PFSK-1 (cell line): ENCODE measurements around the gene SPR.
A peak's percentile ranks its signal among the peaks of the same experiment; 100 is the strongest.

Source experiments
- FOXP2 ChIP-seq: optimal IDR thresholded peaks from 2 replicates; pipeline ENCODE3; 2011; ENCODE audit warnings: borderline replicate concordance, control low read depth, inconsistent platforms; ENCODE audit not compliant: insufficient read depth; ENCODE audit errors: extremely low read length, extremely low read depth
- POLR2AphosphoS5 ChIP-seq: IDR thresholded peaks from 2 replicates; pipeline ENCODE4 v1.6.1; 2012; ENCODE audit warnings: low read depth, mild to moderate bottlenecking, control low read depth, low read length, moderate library complexity
- SIN3A ChIP-seq: IDR thresholded peaks from 2 replicates; pipeline ENCODE4 v1.6.1; 2012; ENCODE audit warnings: mild to moderate bottlenecking, low read length, moderate library complexity, borderline replicate concordance; ENCODE audit not compliant: insufficient read depth
- TAF1 ChIP-seq: IDR thresholded peaks from 2 replicates; pipeline ENCODE4 v1.6.1; 2012; ENCODE audit warnings: low read length, control low read depth, borderline replicate concordance; ENCODE audit not compliant: insufficient read depth
- TF ChIP-seq, protein P1 (sequence below), 2 experiments: IDR thresholded peaks; 2 replicates each; pipeline versions ENCODE4 v1.6.1 to v1.8.0; 2011 to 2012; ENCODE audit warnings: low read depth in 2 of 2, low read length in 2 of 2, control low read depth in 1 of 2, inconsistent platforms in 1 of 2, mild to moderate bottlenecking in 1 of 2, moderate library complexity in 1 of 2; ENCODE audit not compliant: insufficient read depth in 1 of 2

The SPR gene

DNA sequence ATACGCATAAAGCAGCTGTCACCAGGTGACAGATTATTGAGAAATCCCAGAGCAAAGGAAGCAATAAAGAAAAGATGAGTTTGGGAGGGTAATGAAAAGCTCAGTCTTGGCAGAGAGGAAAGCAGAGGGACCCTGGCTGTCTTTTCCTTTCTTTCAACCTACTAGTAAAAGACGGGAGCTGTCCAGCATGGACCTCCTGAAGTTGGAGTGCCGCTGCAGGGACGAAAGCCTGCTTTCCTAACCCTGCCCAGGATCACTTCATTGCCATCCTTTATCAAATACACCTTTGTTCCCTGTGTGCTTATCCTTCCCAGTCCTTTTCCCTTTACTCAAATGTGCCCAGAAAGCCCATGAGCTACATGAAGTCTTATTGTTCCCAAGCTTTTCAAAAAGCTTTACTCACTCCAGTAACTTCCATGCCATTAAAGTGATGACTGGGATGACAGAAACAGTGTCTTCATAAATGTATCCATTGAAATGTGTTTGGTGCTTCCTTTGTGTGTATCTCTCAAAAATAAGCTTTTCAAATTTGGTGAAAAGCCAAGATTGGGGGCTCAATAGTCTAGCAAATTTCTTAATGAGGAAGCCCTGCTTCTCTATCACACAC is 3.7 kb upstream of the SPR start:
- no peak for TF ChIP-seq TAF1
- TF ChIP-seq FOXP2: no peak
- TF ChIP-seq SIN3A: no peak
- TF ChIP-seq, protein P1, sequence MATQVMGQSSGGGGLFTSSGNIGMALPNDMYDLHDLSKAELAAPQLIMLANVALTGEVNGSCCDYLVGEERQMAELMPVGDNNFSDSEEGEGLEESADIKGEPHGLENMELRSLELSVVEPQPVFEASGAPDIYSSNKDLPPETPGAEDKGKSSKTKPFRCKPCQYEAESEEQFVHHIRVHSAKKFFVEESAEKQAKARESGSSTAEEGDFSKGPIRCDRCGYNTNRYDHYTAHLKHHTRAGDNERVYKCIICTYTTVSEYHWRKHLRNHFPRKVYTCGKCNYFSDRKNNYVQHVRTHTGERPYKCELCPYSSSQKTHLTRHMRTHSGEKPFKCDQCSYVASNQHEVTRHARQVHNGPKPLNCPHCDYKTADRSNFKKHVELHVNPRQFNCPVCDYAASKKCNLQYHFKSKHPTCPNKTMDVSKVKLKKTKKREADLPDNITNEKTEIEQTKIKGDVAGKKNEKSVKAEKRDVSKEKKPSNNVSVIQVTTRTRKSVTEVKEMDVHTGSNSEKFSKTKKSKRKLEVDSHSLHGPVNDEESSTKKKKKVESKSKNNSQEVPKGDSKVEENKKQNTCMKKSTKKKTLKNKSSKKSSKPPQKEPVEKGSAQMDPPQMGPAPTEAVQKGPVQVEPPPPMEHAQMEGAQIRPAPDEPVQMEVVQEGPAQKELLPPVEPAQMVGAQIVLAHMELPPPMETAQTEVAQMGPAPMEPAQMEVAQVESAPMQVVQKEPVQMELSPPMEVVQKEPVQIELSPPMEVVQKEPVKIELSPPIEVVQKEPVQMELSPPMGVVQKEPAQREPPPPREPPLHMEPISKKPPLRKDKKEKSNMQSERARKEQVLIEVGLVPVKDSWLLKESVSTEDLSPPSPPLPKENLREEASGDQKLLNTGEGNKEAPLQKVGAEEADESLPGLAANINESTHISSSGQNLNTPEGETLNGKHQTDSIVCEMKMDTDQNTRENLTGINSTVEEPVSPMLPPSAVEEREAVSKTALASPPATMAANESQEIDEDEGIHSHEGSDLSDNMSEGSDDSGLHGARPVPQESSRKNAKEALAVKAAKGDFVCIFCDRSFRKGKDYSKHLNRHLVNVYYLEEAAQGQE (IDR thresholded peaks at IDR 0.05; ENCODE audit: insufficient read depth in 1 of 2, low read depth in 2 of 2, low read length in 2 of 2): peak; percentile 95 to 99
- no peak for TF ChIP-seq POLR2AphosphoS5

DNA sequence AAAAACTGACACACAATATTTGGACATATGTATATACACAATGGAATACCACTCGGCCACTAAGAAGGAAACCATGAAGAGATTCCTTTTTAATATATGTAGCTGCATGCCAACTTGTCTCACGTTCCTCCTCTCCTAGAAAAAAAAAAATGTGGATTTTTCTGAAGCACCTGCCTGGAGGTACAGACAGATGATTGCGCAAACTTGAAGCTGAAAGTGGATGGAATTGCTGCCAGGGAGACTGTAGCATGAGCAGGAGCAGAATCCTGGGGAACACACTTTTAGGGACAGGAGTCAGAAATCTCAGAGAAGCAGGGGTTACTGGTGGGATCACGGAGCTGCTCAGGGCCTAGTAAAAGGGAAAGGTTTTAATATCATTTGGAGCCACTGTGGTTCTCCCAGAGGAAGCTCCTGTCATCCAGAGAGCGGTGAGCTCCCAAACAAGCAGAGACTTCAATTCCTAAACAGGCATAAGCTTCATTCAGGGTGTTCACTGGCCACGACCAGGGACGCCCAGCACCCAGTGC is 640 bp upstream of the SPR start:
- TF ChIP-seq, protein P1 (IDR thresholded peaks at IDR 0.05; ENCODE audit: insufficient read depth in 1 of 2, low read depth in 2 of 2, low read length in 2 of 2): no peak
- TF ChIP-seq TAF1 (no peak), FOXP2 (no peak), POLR2AphosphoS5 (no peak), SIN3A (no peak)

DNA sequence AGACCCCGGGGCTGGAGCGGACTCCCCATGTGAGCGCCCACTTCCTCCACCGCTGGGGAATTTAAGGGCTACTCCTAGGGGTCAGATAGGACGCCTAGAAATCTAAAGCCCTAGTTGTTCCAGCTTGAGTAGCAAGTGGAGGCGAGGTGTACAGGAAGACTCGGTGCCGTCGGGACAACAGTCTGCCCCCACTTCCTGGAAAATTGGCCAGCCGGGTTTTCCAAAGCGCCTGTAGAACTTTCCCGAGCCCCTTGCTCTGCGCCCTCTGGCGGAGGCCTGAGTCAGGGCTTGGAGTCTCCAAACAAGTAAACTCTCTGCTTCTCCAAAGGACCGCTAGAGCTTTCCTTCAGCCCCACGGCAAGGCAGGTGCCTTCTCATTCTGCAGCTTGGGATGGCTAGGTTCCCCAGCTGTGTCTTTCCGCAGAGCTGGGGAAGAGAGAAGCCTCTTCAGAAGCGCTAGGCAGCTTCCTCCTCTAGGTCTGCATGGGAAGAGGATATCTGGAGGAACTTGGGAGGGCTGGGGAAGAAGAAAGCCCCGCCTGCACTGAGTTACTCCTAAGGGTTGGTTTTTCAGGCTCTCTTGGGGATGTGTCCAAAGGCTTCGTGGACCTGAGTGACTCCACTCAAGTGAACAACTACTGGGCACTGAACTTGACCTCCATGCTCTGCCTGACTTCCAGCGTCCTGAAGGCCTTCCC is 681 bp downstream of the SPR start:
- no peak for TF ChIP-seq FOXP2
- TF ChIP-seq, protein P1 (IDR thresholded peaks at IDR 0.05; ENCODE audit: insufficient read depth in 1 of 2, low read depth in 2 of 2, low read length in 2 of 2): peak; percentile 16 to 61; a peak in 1 of 4 replicates
- no peak for TF ChIP-seq POLR2AphosphoS5
- no peak for TF ChIP-seq SIN3A
- no peak for TF ChIP-seq TAF1

DNA sequence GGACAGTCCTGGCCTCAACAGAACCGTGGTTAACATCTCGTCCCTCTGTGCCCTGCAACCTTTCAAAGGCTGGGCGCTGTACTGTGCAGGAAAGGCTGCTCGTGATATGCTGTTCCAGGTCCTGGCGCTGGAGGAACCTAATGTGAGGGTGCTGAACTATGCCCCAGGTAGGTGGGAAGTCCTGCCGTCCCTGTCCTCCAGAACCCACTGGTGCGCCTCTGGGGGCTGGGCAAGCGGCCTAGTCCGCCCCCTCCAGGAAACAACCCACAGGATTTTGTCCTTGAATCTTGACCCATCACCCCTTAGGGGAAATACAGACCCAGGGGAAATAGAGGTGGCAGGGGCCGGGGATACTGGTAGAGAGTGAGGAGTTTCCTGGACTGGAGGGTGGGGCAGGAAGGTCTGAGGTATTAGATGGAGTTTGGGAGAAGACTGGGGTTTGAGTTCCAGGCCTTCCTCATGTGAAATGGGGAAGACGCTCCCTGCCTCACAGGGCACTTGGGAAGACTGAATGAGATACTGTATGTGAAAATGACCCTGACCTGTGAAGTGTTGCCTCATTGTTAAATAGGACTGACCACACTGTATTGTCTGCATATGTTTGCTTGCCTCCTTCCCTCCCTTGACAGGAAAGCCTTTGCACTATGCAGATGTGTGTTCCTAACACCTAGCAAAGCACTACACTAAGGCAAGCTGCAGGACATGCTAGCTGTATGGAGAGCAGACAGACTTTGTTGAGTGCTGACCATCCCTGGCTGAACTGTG is 1.4 kb downstream of the SPR start:
- no peak for TF ChIP-seq SIN3A
- no peak for TF ChIP-seq TAF1
- no peak for TF ChIP-seq FOXP2
- no peak for TF ChIP-seq POLR2AphosphoS5
- TF ChIP-seq, protein P1 (IDR thresholded peaks at IDR 0.05; ENCODE audit: insufficient read depth in 1 of 2, low read depth in 2 of 2, low read length in 2 of 2): no peak
